ENCODE results near the gene MYO7B.

DNA sequence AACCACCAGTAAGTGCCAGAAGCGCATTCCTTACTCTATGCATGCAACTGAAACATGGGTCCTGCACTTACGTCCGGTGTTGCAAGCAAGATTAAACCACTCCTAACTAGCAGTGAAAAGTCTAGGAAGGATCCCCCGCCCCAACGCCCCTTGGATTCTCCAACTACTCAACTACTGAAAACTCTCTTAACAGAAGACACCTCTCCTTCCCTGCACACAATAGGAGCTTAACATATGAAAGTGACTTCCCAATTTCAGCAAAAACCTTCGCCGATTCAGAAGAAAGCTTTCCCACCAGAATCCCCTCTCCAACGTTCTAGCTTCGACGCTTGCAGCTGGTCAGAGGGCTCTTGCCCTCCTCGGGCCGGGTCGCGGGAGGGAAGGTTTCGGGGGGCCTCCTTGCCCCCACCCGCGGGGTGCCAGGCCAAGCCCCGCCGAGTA lies 9.8 kb upstream of the MYO7B start:
- no peak for TF ChIP-seq EP300 (IDR thresholded peaks at IDR 0.05)
- TF ChIP-seq, protein P1, sequence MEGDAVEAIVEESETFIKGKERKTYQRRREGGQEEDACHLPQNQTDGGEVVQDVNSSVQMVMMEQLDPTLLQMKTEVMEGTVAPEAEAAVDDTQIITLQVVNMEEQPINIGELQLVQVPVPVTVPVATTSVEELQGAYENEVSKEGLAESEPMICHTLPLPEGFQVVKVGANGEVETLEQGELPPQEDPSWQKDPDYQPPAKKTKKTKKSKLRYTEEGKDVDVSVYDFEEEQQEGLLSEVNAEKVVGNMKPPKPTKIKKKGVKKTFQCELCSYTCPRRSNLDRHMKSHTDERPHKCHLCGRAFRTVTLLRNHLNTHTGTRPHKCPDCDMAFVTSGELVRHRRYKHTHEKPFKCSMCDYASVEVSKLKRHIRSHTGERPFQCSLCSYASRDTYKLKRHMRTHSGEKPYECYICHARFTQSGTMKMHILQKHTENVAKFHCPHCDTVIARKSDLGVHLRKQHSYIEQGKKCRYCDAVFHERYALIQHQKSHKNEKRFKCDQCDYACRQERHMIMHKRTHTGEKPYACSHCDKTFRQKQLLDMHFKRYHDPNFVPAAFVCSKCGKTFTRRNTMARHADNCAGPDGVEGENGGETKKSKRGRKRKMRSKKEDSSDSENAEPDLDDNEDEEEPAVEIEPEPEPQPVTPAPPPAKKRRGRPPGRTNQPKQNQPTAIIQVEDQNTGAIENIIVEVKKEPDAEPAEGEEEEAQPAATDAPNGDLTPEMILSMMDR (IDR thresholded peaks at IDR 0.05), result no peak

Data from tibial nerve (tissue), 4 donors.